ENCODE data around the gene FRAT1. TPM values are rescaled to one million over a fixed set of nuclear protein-coding genes. Genes with fewer than 3 reads are reported as not detected.

The FRAT1 gene
- total RNA-seq, 1 experiment from 2014 or later = 1.7 TPM

- TF ChIP-seq EZH2phosphoT487 (IDR thresholded peaks at IDR 0.05; ENCODE audit: borderline replicate concordance) (no peak), YY1 (IDR thresholded peaks at IDR 0.05; ENCODE audit: extremely low read depth, insufficient replicate concordance, low read depth, low read length) (no peak), POLR2A (IDR thresholded peaks at IDR 0.05; ENCODE audit: borderline replicate concordance, extremely low read depth, insufficient read depth, insufficient read length) (no peak)
Measured at GRCh38 chr10:97311111-97311626, 7.9 kb upstream of the FRAT1 start (continued).

GRCh38 chr10:97312897-97313296, 6.2 kb upstream of the FRAT1 start:
- no peak for DNase-seq (ENCODE audit: low read depth, low spot score)
- TF ChIP-seq SP1 (IDR thresholded peaks at IDR 0.05; ENCODE audit: low read depth) (no peak), REST (IDR thresholded peaks at IDR 0.05; ENCODE audit: low read depth) (no peak), SIN3A (IDR thresholded peaks at IDR 0.05; ENCODE audit: low read depth) (no peak), FOSL1 (IDR thresholded peaks at IDR 0.05; ENCODE audit: low read depth) (no peak), ATF3 (IDR thresholded peaks at IDR 0.05) (no peak), EZH2 (IDR thresholded peaks at IDR 0.05) (no peak), POLR2AphosphoS5 (IDR thresholded peaks at IDR 0.05; ENCODE audit: low read depth, low read length) (no peak)
- Histone ChIP-seq H4K20me1 (ENCODE audit: insufficient read depth) (no peaks in the 10 kb centered on the region), H2AFZ (ENCODE audit: low read depth, low read length, poor library complexity, severe bottlenecking) (no peak overlapping the region), H3K4me3 (replicated peaks in 1 of 2; ENCODE audit: low read depth in 1 of 2, low read length in 2 of 2) (no peak overlapping the region), H3K9me2 (ENCODE audit: insufficient read depth) (0 out of 2 replicates have a peak, but pooled peaks cover 4% of the 10 kb centered on the region), H3K4me1 (ENCODE audit: control insufficient read depth in 1 of 2, insufficient read depth in 2 of 2, low read length in 2 of 2) (no peaks in the 10 kb centered on the region), H3K4me2 (ENCODE audit: low read length) (no peak overlapping the region), H3K9me3 (ENCODE audit: control insufficient read depth in 1 of 2, insufficient read depth in 1 of 2, low read depth in 1 of 2, low read length in 2 of 2) (no peaks in the 10 kb centered on the region), H3K36me3 (ENCODE audit: control insufficient read depth in 1 of 2, insufficient read depth in 2 of 2, low read length in 2 of 2) (no peaks in the 10 kb centered on the region), H3K9ac (ENCODE audit: low read length) (no peak overlapping the region), H3K27ac (ENCODE audit: low read depth, low read length) (no peak overlapping the region), H3K27me3 (ENCODE audit: insufficient read depth, low read length) (no peaks in the 10 kb centered on the region), H3K79me2 (ENCODE audit: insufficient read depth, low read length) (no peaks in the 10 kb centered on the region)
- no TSS peak for BruUV-seq (replicated peaks)
- intact Hi-C loops (cut with micrococcal nuclease) = no loop called here
- ATAC-seq = no peak
- POLR2A ChIA-PET = no interaction called here
- CTCF ChIA-PET = interaction anchor here (0.7 kb wide), 1 partner anchor 19 kb away, joined by 3 read pairs; no protein-coding TSS in a partner anchor
- RAD21 ChIA-PET (ENCODE audit: low non-redundant PET in 1 of 2, low total read pairs in 2 of 2, uncharacterized antibody in 2 of 2, unreplicated experiment in 2 of 2) = no interaction called here

Data from HCT116 (cell line).